ENCODE results near the gene SCGB1D2.
"Not testable (repeated sequence)": the region's sequence is repeated elsewhere in the genome, so short reads cannot be mapped to it uniquely, and the experiment has no call there.

The SCGB1D2 gene

DNA sequence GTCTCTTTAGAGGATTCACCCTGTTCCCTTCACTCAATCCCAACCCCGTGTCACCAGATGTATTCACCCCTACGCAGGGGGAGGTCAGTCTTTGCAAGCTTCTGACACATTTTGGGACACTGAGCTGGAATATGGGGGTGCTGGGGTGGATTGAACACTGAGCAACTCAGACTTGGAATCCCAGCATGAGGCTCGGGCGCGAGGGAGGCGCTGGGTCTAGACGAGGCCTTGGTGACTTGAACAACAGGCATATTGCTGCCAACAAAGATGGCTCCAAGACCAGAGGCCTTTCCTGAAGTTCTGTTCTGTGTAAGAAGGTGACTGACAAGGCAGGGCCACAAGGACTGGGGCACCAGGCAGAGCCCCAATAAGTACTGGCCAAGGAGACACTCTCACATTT is 36.6 kb upstream of the SCGB1D2 start:
- DNase-seq (ENCODE audit: low read depth), result no peak

DNA sequence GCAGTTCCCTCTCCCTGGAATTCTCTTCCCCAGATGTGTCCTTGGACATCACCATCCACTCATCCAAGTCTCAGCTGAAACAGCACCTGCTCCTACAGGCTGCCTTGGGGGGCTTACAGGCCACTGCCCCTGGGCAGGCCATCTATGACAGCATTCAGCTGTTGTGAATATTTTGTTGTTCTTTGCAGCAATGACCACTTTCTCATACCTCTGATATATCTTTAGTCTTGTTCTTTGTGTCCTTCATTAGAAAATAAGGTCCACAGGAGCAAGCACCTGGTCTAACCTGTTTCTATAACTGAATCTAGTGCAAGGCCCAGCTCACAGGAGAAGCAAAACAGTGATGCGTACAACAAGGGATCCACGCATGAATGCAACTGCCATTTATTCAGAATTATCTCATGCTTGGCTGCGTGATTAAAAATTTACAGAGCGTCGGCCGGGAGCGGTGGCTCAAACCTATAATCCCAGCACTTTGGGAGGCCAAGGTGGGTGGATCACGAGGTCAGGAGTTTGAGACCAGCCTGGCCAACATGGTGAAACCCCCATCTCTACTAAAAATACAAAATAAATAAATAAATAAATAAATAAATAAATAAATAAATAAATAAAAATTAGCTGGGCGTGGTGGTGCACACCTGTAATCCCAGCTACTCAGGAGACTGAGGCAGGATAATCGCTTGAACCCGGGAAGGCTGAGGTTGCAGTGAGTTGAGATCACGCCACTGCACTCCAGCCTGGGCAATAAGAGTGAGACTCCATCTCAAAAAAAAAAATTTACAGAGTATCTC is 35.6 kb upstream of the SCGB1D2 start:
- not testable (repeated sequence) for H3K4me3 ChIP-seq (ENCODE audit: low read length); DNase-seq (ENCODE audit: low read depth)

More for the DNA sequence above, 36.6 kb upstream of the SCGB1D2 start:
- TF ChIP-seq, protein P1, sequence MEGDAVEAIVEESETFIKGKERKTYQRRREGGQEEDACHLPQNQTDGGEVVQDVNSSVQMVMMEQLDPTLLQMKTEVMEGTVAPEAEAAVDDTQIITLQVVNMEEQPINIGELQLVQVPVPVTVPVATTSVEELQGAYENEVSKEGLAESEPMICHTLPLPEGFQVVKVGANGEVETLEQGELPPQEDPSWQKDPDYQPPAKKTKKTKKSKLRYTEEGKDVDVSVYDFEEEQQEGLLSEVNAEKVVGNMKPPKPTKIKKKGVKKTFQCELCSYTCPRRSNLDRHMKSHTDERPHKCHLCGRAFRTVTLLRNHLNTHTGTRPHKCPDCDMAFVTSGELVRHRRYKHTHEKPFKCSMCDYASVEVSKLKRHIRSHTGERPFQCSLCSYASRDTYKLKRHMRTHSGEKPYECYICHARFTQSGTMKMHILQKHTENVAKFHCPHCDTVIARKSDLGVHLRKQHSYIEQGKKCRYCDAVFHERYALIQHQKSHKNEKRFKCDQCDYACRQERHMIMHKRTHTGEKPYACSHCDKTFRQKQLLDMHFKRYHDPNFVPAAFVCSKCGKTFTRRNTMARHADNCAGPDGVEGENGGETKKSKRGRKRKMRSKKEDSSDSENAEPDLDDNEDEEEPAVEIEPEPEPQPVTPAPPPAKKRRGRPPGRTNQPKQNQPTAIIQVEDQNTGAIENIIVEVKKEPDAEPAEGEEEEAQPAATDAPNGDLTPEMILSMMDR (IDR thresholded peaks at IDR 0.05; ENCODE audit: insufficient read depth, low read depth, low read length, missing control alignments), result no peak
- H3K4me3 ChIP-seq (ENCODE audit: low read length), result no peak overlapping the region

DNA sequence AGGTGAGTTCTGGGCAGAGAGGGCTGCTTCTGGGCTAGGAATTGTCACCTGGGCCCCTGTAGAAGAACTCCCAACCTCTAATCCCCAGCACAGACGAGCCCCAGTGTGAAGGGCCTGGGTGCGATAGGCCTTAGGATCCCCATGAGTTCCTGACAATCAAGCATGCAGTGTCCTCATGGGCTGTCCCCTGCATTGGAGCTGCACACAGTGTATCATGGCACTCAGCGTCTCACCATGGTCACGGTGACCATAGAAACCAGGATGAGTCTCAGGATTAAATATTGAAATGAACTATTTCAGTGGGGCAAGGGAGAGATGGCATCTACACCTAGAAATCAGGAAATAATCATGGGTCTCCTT is 33.3 kb upstream of the SCGB1D2 start:
- TF ChIP-seq, protein P1 (IDR thresholded peaks at IDR 0.05; ENCODE audit: insufficient read depth, low read depth, low read length, missing control alignments), result no peak

GRCh38 chr11:62217191-62217748 is 24.8 kb upstream of the SCGB1D2 start:
- no peak overlapping the region for H3K4me3 ChIP-seq (ENCODE audit: low read length)
- TF ChIP-seq, protein P1 (IDR thresholded peaks at IDR 0.05; ENCODE audit: insufficient read depth, low read depth, low read length, missing control alignments), result peak; percentile 61
- peak; percentile 32 for DNase-seq (ENCODE audit: low read depth)

More for the DNA sequence above, 33.3 kb upstream of the SCGB1D2 start:
- DNase-seq (ENCODE audit: low read depth), result no peak
- H3K4me3 ChIP-seq (ENCODE audit: low read length), result no peak overlapping the region

GRCh38 chr11:62221498-62221897 is 20.5 kb upstream of the SCGB1D2 start:
- H3K4me3 ChIP-seq (ENCODE audit: low read length), result no peak overlapping the region
- TF ChIP-seq, protein P1 (IDR thresholded peaks at IDR 0.05; ENCODE audit: insufficient read depth, low read depth, low read length, missing control alignments), result no peak
- DNase-seq (ENCODE audit: low read depth), result no peak

DNA sequence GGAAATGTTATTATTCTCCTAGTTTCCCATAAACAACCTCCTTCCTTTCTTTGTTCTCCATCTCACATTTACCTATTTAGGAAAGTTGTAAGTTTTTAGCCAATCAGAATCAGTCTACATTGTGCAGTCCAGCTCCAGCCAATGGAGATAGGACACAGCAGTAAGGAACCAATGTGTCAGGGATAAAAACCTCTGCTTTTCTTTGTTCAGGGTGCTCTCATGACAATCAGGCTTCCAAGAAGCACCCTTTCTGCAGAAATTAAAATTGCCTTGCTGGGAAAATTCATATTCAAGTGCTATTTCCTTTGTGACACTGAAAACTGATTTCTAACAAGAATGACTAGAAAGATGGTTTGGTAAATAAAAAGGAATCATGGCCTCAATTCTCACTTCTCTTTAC is 18.9 kb upstream of the SCGB1D2 start:
- no peak for DNase-seq (ENCODE audit: low read depth)
- TF ChIP-seq, protein P1 (IDR thresholded peaks at IDR 0.05; ENCODE audit: insufficient read depth, low read depth, low read length, missing control alignments), result no peak
- no peak overlapping the region for H3K4me3 ChIP-seq (ENCODE audit: low read length)

DNA sequence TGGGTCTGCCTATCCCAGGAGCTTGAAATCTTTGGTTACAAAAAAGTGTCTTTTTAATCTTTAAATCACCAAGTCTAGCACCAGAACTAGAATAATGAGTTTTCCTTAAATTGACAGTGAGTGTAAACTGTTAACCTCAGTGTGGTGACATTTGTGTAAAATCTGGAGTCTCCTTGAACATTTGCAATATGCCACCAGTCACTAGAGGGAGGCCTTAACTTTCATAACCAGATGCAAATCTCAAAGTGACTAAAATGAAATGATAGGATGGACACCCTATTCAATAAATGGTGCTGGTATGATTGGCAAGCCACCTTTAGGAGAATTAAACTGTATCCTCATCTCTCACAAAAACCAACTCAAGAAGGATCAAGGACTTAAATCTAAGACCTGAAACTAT is 8.3 kb upstream of the SCGB1D2 start:
- H3K4me3 ChIP-seq (ENCODE audit: low read length), result no peak overlapping the region
- TF ChIP-seq, protein P1 (IDR thresholded peaks at IDR 0.05; ENCODE audit: insufficient read depth, low read depth, low read length, missing control alignments), result no peak
- peak; percentile 6 for DNase-seq (ENCODE audit: low read depth)
